Vagina (tissue), 2 donors: ENCODE data around the gene MGMT. TPM values are rescaled to one million over a fixed set of nuclear protein-coding genes. Genes with fewer than 3 reads are reported as not detected.

Source experiments
- DNase-seq, 2 donors: peaks; one replicate each; pipeline ENCODE4 v3.0.0-alpha.2; 2017; ENCODE audit errors: extremely low spot score in 2 of 2
- H3K27ac ChIP-seq: fragments of 200-600 bp; sonication (generic); one replicate; pipeline ENCODE4 v1.5.1; 2019
- H3K27me3 ChIP-seq: fragments of 200-600 bp; sonication (generic); one replicate; pipeline ENCODE4 v1.5.1; 2019
- H3K36me3 ChIP-seq, 2 donors: fragments of 200-600 bp; sonication (generic); one replicate each; pipeline ENCODE4 v1.5.1; 2017 to 2019
- H3K4me1 ChIP-seq: fragments of 200-600 bp; sonication (generic); one replicate; pipeline ENCODE4 v1.5.1; 2019
- H3K4me3 ChIP-seq, 2 donors: fragments of 200-600 bp; sonication (generic); 1 replicate in 1 of 2; 2 replicates in 1 of 2; pipeline ENCODE4 v1.5.1; 2016 to 2019
- H3K9me3 ChIP-seq: fragments of 200-600 bp; sonication (generic); one replicate; pipeline ENCODE4 v1.5.1; 2019
- CTCF ChIP-seq, 3 experiments: fragments of 450-650 bp in 2 of 3; fragments of 200-600 bp in 1 of 3; sonication (generic) in 1 of 3; IDR thresholded peaks; one replicate each; pipeline ENCODE4 v1.5.1; 2017 to 2019; ENCODE audit warnings: antibody characterized with exemption in 3 of 3, mild to moderate bottlenecking in 2 of 3, moderate library complexity in 2 of 3
- POLR2A ChIP-seq, 2 donors: fragments of 450-650 bp; IDR thresholded peaks; one replicate each; pipeline ENCODE4 v1.6.1; 2017; ENCODE audit warnings: antibody characterized with exemption in 2 of 2, mild to moderate bottlenecking in 2 of 2, moderate library complexity in 2 of 2
- POLR2AphosphoS5 ChIP-seq, 2 donors: sonication (generic); formaldehyde crosslinking; IDR thresholded peaks; one replicate each; pipeline ENCODE4 v1.9.0; 2017; ENCODE audit warnings: antibody characterized with exemption in 2 of 2, mild to moderate bottlenecking in 2 of 2, low read depth in 1 of 2; ENCODE audit not compliant: insufficient read depth in 1 of 2
- intact Hi-C: fragments of 100-400 bp; cut with DNase I; formaldehyde crosslinking; loops from one replicate; pipeline ENCODE4 v1.15.1; 2023
- total RNA-seq: library from RNA; depleted of rRNA; stranded (reverse); fragments of >200 nt; gene quantifications from one replicate; pipeline ENCODE4 v1.2.3, GENCODE V29; 2016

The MGMT gene
- total RNA-seq, 1 donor from 2014 or later: 16.0 TPM

- Histone ChIP-seq H3K27ac (no peak overlapping the region), H3K9me3 (peaks cover 18% of the 10 kb centered on the region), H3K4me3 (no peak overlapping the region), H3K4me1 (no peaks in the 10 kb centered on the region), H3K27me3 (no peaks in the 10 kb centered on the region), H3K36me3 (peaks cover 0 to 4% of the 10 kb centered on the region in 2 donors)
- intact Hi-C loops: no loop called here
- no peak for DNase-seq
- TF ChIP-seq POLR2AphosphoS5 (IDR thresholded peaks at IDR 0.05; ENCODE audit: insufficient read depth in 1 of 2, low read depth in 1 of 2): no peak
- TF ChIP-seq CTCF (IDR thresholded peaks at IDR 0.05): no peak
- TF ChIP-seq POLR2A (IDR thresholded peaks at IDR 0.05): no peak
These were observed 28.7 kb downstream of the MGMT start for GRCh38 chr10:129495698-129496097.

GRCh38 chr10:129497013-129497412 lies 30.0 kb downstream of the MGMT start:
- intact Hi-C loops: no loop called here
- H3K4me3 ChIP-seq: no peak overlapping the region
- TF ChIP-seq CTCF (IDR thresholded peaks at IDR 0.05) (no peak), POLR2A (IDR thresholded peaks at IDR 0.05) (no peak), POLR2AphosphoS5 (IDR thresholded peaks at IDR 0.05; ENCODE audit: insufficient read depth in 1 of 2, low read depth in 1 of 2) (no peak)
- peaks cover 8% of the 10 kb centered on the region for H3K9me3 ChIP-seq
- no peaks in the 10 kb centered on the region for H3K27me3 ChIP-seq
- no peak overlapping the region for H3K27ac ChIP-seq
- peaks cover 4% of the 10 kb centered on the region for H3K4me1 ChIP-seq
- H3K36me3 ChIP-seq: peaks cover 0 to 4% of the 10 kb centered on the region in 2 donors
- DNase-seq: no peak

- intact Hi-C loops: no loop called here
- DNase-seq: no peak
- no peaks in the 10 kb centered on the region for H3K27me3 ChIP-seq
- no peak overlapping the region for H3K4me3 ChIP-seq
- no peaks in the 10 kb centered on the region for H3K9me3 ChIP-seq
- no peak overlapping the region for H3K27ac ChIP-seq
- peaks cover 9% of the 10 kb centered on the region for H3K4me1 ChIP-seq
- TF ChIP-seq POLR2A (IDR thresholded peaks at IDR 0.05) (no peak), POLR2AphosphoS5 (IDR thresholded peaks at IDR 0.05; ENCODE audit: insufficient read depth in 1 of 2, low read depth in 1 of 2) (no peak), CTCF (IDR thresholded peaks at IDR 0.05) (no peak)
- peaks cover 0 to 4% of the 10 kb centered on the region in 2 donors for H3K36me3 ChIP-seq
These were observed 31.6 kb downstream of the MGMT start for GRCh38 chr10:129498680-129499079.

- TF ChIP-seq POLR2A (IDR thresholded peaks at IDR 0.05): no peak
- TF ChIP-seq POLR2AphosphoS5 (IDR thresholded peaks at IDR 0.05; ENCODE audit: insufficient read depth in 1 of 2, low read depth in 1 of 2): no peak
- no peak for TF ChIP-seq CTCF (IDR thresholded peaks at IDR 0.05)
- H3K27me3 ChIP-seq: no peaks in the 10 kb centered on the region
- intact Hi-C loops: no loop called here
- DNase-seq: no peak
- peaks cover 9% of the 10 kb centered on the region for H3K4me1 ChIP-seq
- no peak overlapping the region for H3K27ac ChIP-seq
- peaks cover 0 to 4% of the 10 kb centered on the region in 2 donors for H3K36me3 ChIP-seq
- H3K9me3 ChIP-seq: no peaks in the 10 kb centered on the region
- no peak overlapping the region for H3K4me3 ChIP-seq
These were observed 33.7 kb downstream of the MGMT start for GRCh38 chr10:129500617-129501339.
